ENCODE measurements around the gene MAN1A1.

MAN1A1 gene

GRCh38 chr6:119250036-119250435, 99.5 kb downstream of the MAN1A1 start:
- TF ChIP-seq CTCF (IDR thresholded peaks at IDR 0.05; ENCODE audit: low read depth, low read length, poor library complexity, severe bottlenecking) (no peak), EZH2phosphoT487 (IDR thresholded peaks at IDR 0.05; ENCODE audit: borderline replicate concordance, low read length) (no peak)
- Histone ChIP-seq H3K27me3 (ENCODE audit: control insufficient read depth, low read length) (no peaks in the 10 kb centered on the region), H3K79me2 (ENCODE audit: control insufficient read depth, low read length) (no peaks in the 10 kb centered on the region), H4K20me1 (ENCODE audit: control insufficient read depth, insufficient read depth, low read depth, low read length) (no peaks in the 10 kb centered on the region), H3K4me3 (ENCODE audit: low read length) (no peak overlapping the region), H3K9me3 (ENCODE audit: control insufficient read depth, insufficient read depth, low read length) (no peaks in the 10 kb centered on the region), H3K4me2 (ENCODE audit: low read length) (no peak overlapping the region), H3K4me1 (ENCODE audit: control insufficient read depth, low read length) (no peaks in the 10 kb centered on the region), H3F3A (ENCODE audit: control insufficient read depth, insufficient read depth) (no peaks in the 10 kb centered on the region), H3K9me2 (replicated peaks; ENCODE audit: control insufficient read depth, low read length) (no peaks in the 10 kb centered on the region), H3K27ac (ENCODE audit: low read depth, low read length) (no peak overlapping the region), H3K36me3 (ENCODE audit: control insufficient read depth, low read length) (no peaks in the 10 kb centered on the region)

- H3K9me3 ChIP-seq (ENCODE audit: control insufficient read depth, insufficient read depth, low read length): no peaks in the 10 kb centered on the region
- no peaks in the 10 kb centered on the region for H3K9me2 ChIP-seq (replicated peaks; ENCODE audit: control insufficient read depth, low read length)
- no peaks in the 10 kb centered on the region for H4K20me1 ChIP-seq (ENCODE audit: control insufficient read depth, insufficient read depth, low read depth, low read length)
- no peaks in the 10 kb centered on the region for H3K36me3 ChIP-seq (ENCODE audit: control insufficient read depth, low read length)
- H3K4me2 ChIP-seq (ENCODE audit: low read length): no peak overlapping the region
- no peaks in the 10 kb centered on the region for H3K4me1 ChIP-seq (ENCODE audit: control insufficient read depth, low read length)
- H3K79me2 ChIP-seq (ENCODE audit: control insufficient read depth, low read length): no peaks in the 10 kb centered on the region
- TF ChIP-seq CTCF (IDR thresholded peaks at IDR 0.05; ENCODE audit: low read depth, low read length, poor library complexity, severe bottlenecking) (no peak), EZH2phosphoT487 (IDR thresholded peaks at IDR 0.05; ENCODE audit: borderline replicate concordance, low read length) (no peak)
- H3K27ac ChIP-seq (ENCODE audit: low read depth, low read length): no peak overlapping the region
- H3F3A ChIP-seq (ENCODE audit: control insufficient read depth, insufficient read depth): no peaks in the 10 kb centered on the region
- H3K4me3 ChIP-seq (ENCODE audit: low read length): no peak overlapping the region
- H3K27me3 ChIP-seq (ENCODE audit: control insufficient read depth, low read length): no peaks in the 10 kb centered on the region
Observed at GRCh38 chr6:119249319-119249718, 100.2 kb downstream of the MAN1A1 start.

- Histone ChIP-seq H3K79me2 (ENCODE audit: control insufficient read depth, low read length) (no peaks in the 10 kb centered on the region), H3K27me3 (ENCODE audit: control insufficient read depth, low read length) (no peaks in the 10 kb centered on the region), H3K4me1 (ENCODE audit: control insufficient read depth, low read length) (no peaks in the 10 kb centered on the region), H3K4me2 (ENCODE audit: low read length) (no peak overlapping the region), H3F3A (ENCODE audit: control insufficient read depth, insufficient read depth) (no peaks in the 10 kb centered on the region), H3K27ac (ENCODE audit: low read depth, low read length) (no peak overlapping the region), H3K36me3 (ENCODE audit: control insufficient read depth, low read length) (no peaks in the 10 kb centered on the region), H3K9me3 (ENCODE audit: control insufficient read depth, insufficient read depth, low read length) (no peaks in the 10 kb centered on the region), H3K9me2 (replicated peaks; ENCODE audit: control insufficient read depth, low read length) (no peaks in the 10 kb centered on the region), H3K4me3 (ENCODE audit: low read length) (no peak overlapping the region), H4K20me1 (ENCODE audit: control insufficient read depth, insufficient read depth, low read depth, low read length) (no peaks in the 10 kb centered on the region)
- TF ChIP-seq EZH2phosphoT487 (IDR thresholded peaks at IDR 0.05; ENCODE audit: borderline replicate concordance, low read length) (no peak), CTCF (IDR thresholded peaks at IDR 0.05; ENCODE audit: low read depth, low read length, poor library complexity, severe bottlenecking) (no peak)
Observed at GRCh38 chr6:119247504-119247903, 102.1 kb downstream of the MAN1A1 start.

- Histone ChIP-seq H3K79me2 (ENCODE audit: control insufficient read depth, low read length) (no peaks in the 10 kb centered on the region), H4K20me1 (ENCODE audit: control insufficient read depth, insufficient read depth, low read depth, low read length) (no peaks in the 10 kb centered on the region), H3K9me2 (replicated peaks; ENCODE audit: control insufficient read depth, low read length) (no peaks in the 10 kb centered on the region), H3F3A (ENCODE audit: control insufficient read depth, insufficient read depth) (no peaks in the 10 kb centered on the region), H3K4me1 (ENCODE audit: control insufficient read depth, low read length) (no peaks in the 10 kb centered on the region), H3K4me3 (ENCODE audit: low read length) (no peak overlapping the region), H3K9me3 (ENCODE audit: control insufficient read depth, insufficient read depth, low read length) (no peaks in the 10 kb centered on the region), H3K27ac (ENCODE audit: low read depth, low read length) (no peak overlapping the region), H3K4me2 (ENCODE audit: low read length) (no peak overlapping the region), H3K36me3 (ENCODE audit: control insufficient read depth, low read length) (no peaks in the 10 kb centered on the region), H3K27me3 (ENCODE audit: control insufficient read depth, low read length) (no peaks in the 10 kb centered on the region)
- TF ChIP-seq EZH2phosphoT487 (IDR thresholded peaks at IDR 0.05; ENCODE audit: borderline replicate concordance, low read length) (no peak), CTCF (IDR thresholded peaks at IDR 0.05; ENCODE audit: low read depth, low read length, poor library complexity, severe bottlenecking) (no peak)
Observed at GRCh38 chr6:119243657-119244056, 105.9 kb downstream of the MAN1A1 start.
